Measurements from ENCODE around the gene NKX2-2.

DNA sequence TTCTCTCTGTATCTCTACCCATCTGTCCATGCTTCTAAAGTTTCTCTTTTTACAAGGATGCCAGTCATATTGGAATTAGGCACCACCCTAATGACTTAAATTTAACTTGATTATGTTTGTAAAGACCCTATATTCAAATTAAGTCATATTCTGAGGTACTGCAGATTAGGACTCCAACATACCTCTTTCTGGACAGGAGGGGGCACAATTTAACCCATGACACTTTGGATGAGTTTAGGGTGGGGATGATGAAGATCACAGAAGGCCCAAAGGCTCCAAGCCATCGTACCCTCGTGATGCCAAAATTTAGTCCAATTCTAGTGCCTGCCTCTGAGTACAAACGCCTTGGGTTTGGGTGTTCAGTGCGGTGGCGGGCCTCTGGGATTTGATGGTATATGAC lies 15.0 kb upstream of the NKX2-2 start:
- TF ChIP-seq CTCF (IDR thresholded peaks at IDR 0.05), result no peak
- no peak for TF ChIP-seq POLR2A (IDR thresholded peaks at IDR 0.05)
